T47D (cell line): ENCODE measurements around the gene IL22RA2.
A peak's percentile ranks its signal among the peaks of the same experiment; 100 is the strongest.
"Not testable (repeated sequence)": the region's sequence is repeated elsewhere in the genome, so short reads cannot be mapped to it uniquely, and the experiment has no call there.

ENCODE experiments used
- DNase-seq, 2 experiments: peaks; one replicate each; pipeline versions ENCODE4 v3.0.0 to v3.0.0-alpha.2; 2011 to 2012; ENCODE audit warnings: low read depth in 1 of 2, low spot score in 1 of 2
- JUND ChIP-seq: IDR thresholded peaks from 2 replicates; pipeline ENCODE4 v1.6.1; 2012; ENCODE audit warnings: low read depth
- in situ Hi-C: cut with HindIII; loops from 2 replicates; pipeline ENCODE4 v1.10.0; 2016; ENCODE audit warnings: low sequenced_read_pairs, low pct_unique_long_range_greater_than_20kb

Gene IL22RA2

GRCh38 chr6:137121401-137121997, 51.9 kb downstream of the IL22RA2 start:
- no peak for TF ChIP-seq JUND
- in situ Hi-C loops, result no loop called here

GRCh38 chr6:137120748-137121147, 52.7 kb downstream of the IL22RA2 start:
- no peak for TF ChIP-seq JUND
- DNase-seq, result no peak
- in situ Hi-C loops, result no loop called here

More at GRCh38 chr6:137121401-137121997, 51.9 kb downstream of the IL22RA2 start:
- DNase-seq, result no peak

- no peak for DNase-seq
- in situ Hi-C loops, result no loop called here
- TF ChIP-seq JUND, result no peak
These were observed 54.0 kb downstream of the IL22RA2 start for GRCh38 chr6:137119196-137120104.

GRCh38 chr6:137117581-137117980, 55.9 kb downstream of the IL22RA2 start:
- TF ChIP-seq JUND, result no peak
- DNase-seq, result no peak
- in situ Hi-C loops, result no loop called here

- no peak for DNase-seq
- in situ Hi-C loops, result no loop called here
- no peak for TF ChIP-seq JUND
These were observed 56.6 kb downstream of the IL22RA2 start for GRCh38 chr6:137116807-137117206.

- in situ Hi-C loops, result no loop called here
- DNase-seq, result peak in 1 of 2 experiments; percentile 9
- no peak for TF ChIP-seq JUND
These were observed 57.8 kb downstream of the IL22RA2 start for GRCh38 chr6:137115658-137116057.

- in situ Hi-C loops, result no loop called here
- DNase-seq, result no peak
- no peak for TF ChIP-seq JUND
These were observed 61.4 kb downstream of the IL22RA2 start for GRCh38 chr6:137112067-137112355.

GRCh38 chr6:137111296-137112066, 62.0 kb downstream of the IL22RA2 start:
- in situ Hi-C loops, result no loop called here
- TF ChIP-seq JUND, result no peak
- no peak for DNase-seq

- no peak for TF ChIP-seq JUND
- DNase-seq, result no peak
- in situ Hi-C loops, result no loop called here
These were observed 65.7 kb downstream of the IL22RA2 start for GRCh38 chr6:137107767-137108105.

- DNase-seq, in situ Hi-C loops: not testable (repeated sequence)
These were observed 66.2 kb downstream of the IL22RA2 start for GRCh38 chr6:137107047-137107766.

- in situ Hi-C loops, result no loop called here
- TF ChIP-seq JUND, result no peak
- DNase-seq, result no peak
These were observed 67.3 kb downstream of the IL22RA2 start for GRCh38 chr6:137106183-137106582.

GRCh38 chr6:137105375-137105774, 68.1 kb downstream of the IL22RA2 start:
- TF ChIP-seq JUND, result no peak
- DNase-seq, result no peak
- in situ Hi-C loops, result no loop called here
